Measurements from ENCODE around the gene GDAP1L1.

GDAP1L1 gene

DNA sequence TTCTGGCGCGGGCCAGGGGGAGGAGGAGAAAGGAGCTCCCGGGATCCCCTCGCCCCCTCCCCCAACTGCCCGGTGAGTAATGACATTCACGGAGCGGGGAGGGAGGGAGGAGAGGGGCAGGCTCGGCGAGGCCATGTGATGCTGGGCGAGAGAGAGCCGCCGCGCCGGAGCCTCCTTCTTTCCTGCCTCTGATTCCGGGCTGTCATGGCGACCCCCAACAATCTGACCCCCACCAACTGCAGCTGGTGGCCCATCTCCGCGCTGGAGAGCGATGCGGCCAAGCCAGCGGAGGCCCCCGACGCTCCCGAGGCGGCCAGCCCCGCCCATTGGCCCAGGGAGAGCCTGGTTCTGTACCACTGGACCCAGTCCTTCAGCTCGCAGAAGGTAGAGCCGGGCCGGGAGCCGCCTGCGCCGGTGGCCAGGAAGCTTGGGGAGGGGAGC lies at the start of gene GDAP1L1:
TSS of gene GDAP1L1 (plus strand) at position 178 of the 441 bp plus-strand sequence. CDS start at position 205, 27 bp downstream.
- no peak for DNase-seq

DNA sequence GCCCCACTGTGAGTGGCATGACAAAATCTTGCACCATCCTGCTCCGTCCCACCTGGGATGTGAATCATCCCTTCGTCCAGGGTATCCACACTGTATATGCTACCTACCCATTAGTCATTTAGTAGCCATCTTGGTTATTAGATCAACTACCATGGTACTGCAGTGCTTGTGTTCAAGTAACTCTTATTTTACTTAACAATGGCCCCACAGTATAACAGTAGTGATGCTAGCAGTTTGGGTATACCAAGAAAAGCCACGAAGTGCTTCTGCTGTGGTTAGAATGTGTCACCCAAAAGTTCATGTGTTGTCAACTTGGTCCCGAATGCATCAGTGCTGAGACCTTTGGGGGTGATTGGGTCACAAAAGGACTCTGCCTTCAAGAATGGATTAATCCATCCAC lies 48.2 kb upstream of the GDAP1L1 start:
- no peak for DNase-seq

DNA sequence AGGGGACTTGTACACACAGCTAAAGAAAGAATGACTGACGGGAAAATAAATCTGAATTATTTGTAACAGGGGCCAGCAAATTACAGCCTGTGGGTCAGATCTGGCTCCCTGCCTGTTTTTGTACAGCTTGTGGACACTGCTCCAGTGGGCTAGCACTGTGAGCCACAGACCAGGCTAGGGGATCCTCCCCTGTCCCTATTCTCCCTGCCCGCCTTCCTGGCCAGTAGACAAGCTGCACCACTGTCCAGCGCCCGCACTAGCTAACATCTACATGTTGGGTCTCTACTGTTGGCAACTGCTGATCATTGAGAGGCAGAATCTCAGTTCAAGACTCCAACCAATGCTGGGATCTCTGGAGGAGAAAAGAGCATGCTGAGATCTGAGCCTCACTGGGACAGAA lies 47.2 kb upstream of the GDAP1L1 start:
- no peak for DNase-seq

DNA sequence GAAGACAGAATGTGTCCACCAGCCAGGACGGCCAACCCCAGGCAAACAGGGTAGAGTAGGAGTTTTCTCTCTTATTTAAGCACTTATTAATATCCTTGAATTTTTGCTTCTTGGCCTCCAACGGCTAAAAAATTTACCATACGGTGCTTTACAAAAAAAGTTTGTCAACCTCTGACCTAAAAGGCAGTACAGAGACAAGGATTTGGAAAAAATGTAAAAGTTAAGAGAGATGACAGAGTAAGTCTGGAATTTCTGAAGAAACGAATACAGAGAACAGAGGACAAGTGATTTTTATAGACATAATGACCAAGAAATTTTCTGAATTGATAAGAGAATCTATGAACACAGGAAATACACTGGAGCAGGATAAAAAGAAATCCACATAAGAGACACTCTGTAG lies 46.7 kb upstream of the GDAP1L1 start:
- DNase-seq = no peak

DNA sequence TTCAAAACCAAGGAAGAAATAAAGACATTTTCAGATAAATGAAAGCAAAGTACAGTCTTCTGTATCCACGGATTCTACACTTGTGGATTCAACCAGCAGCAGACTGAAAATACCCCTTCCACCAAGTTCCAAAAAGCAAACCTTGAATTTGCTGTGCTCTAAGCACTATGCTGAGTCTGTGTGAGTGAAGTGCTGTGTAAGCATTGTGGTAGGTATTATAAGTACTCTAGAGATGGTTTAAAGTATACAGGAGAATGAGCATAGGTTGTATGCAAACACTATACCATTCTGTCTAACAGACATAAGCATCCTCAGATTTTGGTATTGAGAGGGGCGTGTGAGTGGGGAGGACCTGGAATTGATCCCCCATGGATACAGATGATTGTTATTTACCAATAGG lies 46.1 kb upstream of the GDAP1L1 start:
- DNase-seq = no peak

DNA sequence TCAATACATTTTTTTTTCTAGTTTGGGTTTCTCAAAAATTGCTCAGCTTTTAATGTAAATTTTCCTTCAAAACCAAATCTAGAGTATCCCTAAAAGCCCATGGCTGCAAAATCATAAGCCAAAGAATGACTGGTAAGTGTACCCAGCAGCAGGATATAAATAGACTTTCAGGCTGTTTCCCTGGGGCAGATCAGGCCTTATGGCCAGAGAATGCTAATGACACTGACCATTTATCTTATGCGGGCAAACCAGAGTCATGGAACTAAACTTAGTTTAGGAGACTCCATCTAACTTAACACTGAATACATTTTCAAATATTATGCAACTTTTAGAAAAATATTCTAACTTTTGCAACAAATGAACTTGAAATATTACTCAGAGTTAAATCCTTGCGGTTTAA lies 43.9 kb upstream of the GDAP1L1 start:
- DNase-seq = no peak

DNA sequence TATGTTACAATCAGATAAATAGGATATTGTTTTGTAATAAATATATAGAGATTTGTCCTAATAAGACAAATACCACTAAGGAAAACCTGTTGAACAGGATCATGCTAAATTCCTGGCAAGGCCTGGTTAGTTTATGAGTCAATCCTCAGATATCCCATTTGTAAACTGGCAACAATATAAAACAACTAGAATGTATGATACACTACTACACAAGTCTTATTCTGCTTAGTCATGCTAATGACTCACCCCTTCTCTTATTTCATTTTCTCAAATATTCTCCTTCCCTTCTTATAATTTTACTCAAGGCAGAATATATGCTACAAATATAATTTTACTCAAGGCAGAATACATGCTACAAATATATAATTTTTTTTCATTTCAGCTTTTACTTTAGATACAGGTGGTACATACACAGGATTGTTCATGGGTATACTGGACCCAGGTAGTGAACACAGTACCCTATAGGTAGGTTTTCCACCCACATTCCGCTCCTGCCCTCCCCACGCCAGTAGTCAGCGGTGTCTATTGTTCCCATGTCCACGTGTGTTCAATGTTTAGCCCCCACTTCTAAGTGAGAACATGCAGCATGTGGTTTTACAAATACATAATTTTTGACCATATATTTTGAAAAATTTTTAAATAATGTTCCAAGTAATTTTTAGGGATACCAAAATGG lies 42.8 kb upstream of the GDAP1L1 start:
- peak; percentile 53 for DNase-seq

DNA sequence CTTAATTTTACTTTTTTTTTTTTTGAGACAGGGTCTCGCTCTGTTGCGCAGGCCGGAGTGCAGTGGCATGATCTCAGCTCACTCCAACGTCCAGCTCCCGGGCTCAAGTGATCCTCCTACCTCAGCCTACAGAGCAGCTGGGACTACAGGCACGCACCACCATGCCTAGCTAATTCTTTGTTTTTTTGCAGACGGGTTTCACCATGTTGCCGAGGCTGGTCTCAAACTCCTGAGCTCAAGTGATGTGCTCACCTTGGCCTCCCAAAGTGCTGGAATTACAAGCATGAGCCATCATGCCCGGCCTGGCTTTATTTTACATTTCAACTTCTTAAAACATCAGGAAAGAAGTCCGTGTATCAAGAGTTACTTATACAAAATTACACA lies 42.3 kb upstream of the GDAP1L1 start:
- no peak for DNase-seq

DNA sequence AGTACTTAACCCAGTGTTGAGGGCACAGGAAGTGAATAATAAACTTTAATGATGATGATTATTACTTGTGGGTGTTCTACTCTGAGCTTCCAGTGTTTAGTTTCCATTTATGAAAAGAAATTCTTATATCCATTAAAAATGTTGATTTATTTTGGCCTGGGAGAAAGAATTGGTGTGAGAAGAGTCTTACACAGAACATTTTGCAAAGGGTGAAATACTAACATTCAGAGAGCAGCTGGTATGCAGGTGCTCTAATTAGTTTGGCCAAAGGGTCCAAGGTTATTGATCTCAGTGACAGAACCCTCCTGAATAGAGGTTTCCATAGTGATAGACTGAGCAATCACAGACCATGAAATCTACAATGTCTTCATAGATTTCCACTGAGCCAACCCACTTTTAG lies 41.0 kb upstream of the GDAP1L1 start:
- DNase-seq = no peak

DNA sequence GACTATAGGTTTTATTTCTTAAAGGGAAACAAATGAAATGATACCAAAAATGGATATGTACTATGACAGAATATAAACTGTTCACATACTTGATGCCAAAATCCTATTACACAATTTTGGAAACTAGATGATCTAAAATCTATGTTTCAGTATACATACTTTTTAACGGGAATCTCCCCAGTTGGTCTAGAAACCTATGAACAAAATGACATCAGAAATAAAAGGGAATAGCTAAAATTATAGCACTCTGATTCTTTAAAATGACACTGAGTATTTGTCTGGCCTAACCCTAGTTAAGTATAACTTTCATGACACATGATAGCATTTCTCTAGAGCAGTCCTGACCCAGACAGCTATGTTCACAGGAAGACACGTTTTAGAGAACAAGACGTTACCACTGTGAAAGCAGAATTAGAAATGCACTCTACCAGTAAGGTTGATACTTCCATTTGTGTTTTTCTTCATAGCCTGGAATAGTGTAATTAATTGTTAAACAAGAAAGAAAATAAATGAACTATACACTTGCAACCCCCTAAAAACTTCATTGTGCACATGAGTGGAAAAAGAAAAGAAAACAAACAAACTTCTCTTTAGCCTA lies 39.9 kb upstream of the GDAP1L1 start:
- no peak for DNase-seq

DNA sequence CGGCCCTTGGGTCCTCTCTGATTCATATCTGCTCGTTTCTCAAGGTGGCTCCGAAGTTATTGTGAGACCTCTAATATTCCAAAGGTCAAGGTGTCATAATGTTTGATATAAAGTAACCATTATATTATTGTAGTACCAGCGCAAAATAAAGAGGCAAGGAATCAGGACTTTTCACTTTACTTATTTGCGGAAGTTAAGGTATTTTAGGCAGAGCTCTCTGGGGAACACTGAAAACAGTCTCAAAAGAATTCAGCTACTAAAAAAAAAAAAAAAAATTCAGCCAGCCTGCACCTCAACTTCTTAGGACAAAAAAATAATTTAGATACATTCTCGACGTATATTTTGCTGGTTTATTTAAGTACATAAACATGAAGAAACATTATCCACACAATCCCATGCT lies 38.9 kb upstream of the GDAP1L1 start:
- no peak for DNase-seq

DNA sequence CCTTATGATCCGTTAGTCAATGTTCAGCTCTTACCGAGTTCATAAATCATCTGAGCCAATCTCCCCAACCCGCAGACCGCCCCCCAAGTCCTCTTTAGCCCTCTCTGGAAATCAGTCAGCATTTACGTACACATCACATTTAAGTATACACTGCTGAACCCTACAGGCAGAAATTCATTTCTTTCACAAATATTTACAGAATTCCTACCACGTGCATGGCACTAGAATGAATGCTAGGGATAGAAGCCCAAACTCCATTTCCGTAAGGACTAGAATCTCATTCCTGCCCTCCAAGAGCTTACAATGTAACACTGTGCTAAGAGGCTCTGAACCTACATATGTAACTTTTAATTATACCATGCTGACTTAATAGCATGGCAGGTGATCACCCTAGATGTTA lies 38.3 kb upstream of the GDAP1L1 start:
- no peak for DNase-seq

DNA sequence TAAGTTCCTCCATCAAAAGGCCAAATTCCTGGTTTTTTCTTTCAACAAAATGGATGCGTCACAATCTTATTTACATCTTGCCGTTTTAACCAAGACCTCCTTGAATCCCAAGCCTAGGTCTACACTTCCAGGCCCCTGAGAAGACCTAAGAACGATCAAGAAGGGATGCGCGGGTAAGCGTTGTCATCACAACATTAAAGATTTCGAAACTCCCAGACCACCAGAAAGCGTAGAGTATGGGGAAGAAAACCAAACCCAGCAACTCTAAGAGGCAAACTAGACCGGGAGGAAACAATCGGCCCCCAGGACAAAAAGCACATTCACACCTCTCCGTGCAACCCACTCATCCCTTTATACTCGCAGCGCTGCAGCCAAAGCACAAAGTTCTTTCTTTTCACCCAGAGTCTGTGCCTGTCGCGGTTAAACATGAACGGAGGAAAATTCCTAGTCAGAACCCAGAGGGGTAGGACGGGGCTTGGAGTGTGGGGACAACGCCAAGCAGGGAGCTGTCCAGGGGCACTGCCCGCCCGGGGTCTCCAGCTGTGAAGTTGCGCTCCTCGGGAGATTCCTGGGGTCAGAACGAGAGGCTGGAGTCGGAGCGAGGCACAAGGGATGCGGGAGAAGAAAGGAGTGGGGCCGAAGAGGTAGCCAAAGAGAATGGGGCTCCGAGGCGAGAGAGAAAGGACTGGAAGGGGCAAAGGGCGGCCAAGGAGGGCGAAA lies 37.3 kb upstream of the GDAP1L1 start:
- no peak for DNase-seq

DNA sequence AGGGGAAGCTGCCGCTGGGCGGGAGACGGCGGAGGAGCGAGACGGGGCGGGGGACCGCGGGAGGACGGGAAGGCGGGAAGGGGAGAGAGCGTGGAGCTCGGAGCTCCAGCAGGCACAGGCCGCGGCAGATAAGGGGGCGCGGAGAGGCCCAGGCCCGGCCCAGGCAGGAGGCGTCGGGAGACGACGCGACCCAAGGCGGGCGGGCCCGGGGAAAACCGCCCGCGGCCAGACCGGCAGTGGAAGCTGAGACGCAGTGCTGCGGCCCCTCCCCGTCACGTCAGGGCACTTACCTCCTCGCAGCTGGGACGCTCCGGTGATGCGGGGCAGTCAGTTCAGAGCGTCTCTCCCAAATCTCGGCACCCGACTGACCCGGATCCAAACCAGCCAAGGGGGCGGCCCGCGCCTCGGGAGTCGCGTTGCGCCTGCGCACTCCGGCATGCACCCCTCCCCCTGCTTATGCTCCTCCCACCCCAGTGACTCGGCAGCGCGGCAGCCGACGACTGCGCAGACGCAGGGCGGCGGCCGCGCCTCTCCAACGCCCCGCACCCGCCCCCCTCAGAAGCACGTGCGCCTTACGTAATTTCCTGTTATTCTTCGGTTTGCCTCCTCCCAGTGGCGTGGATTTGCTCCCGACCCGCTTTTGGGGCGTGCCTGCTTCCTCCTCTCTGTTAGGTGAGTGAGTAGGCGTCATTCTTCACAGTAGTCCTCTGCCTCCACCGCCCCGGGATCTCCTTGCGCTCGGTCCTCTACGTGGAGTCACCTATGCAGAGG lies 36.5 kb upstream of the GDAP1L1 start, which contains the start of gene OSER1:
TSS of gene OSER1 (minus strand) at position 366 of the 771 bp plus-strand sequence. CDS start 3,814 bp downstream, outside the sequence.
- DNase-seq = peak; percentile 97

DNA sequence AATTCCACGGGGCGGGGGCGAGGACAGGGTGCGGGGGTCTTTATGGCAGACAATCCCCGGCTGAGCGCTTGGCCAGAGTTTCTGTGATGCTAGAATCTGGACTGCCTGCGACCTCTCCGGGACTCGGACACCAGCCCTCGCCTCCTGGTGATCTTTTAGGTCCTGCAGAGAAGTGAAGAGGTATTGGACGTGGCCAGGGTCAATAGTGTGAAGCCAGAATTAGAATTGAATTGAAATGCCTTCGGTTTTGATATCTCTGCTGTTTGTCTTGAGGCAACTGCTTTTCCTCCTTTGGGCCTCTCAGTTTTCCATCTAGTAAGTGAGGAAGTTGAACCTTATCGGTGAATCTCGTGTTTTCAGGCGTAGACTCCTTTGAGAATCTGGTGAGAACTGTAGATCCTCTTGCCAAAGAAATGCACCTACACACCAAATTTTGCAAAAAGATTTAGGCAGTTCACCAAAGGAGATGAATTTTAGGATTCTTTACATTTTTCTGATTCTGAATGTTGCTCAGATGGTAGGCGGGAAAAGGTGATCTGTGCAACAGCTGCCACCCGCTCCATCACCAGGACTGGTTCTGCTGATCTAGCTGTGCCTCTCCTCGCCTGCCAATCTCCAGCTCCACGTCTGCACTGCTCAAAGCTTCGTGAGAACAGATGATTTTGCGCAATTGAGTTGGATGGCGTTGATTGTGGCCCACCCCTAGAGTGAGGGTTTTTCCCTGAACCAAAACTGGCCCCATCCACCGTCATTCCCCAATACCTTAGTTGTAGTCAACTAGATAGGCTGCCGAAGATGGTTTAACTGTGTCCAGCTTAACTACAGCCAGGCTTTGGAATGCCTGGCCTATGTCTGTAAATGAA lies 35.7 kb upstream of the GDAP1L1 start:
- DNase-seq = peak; percentile 33

DNA sequence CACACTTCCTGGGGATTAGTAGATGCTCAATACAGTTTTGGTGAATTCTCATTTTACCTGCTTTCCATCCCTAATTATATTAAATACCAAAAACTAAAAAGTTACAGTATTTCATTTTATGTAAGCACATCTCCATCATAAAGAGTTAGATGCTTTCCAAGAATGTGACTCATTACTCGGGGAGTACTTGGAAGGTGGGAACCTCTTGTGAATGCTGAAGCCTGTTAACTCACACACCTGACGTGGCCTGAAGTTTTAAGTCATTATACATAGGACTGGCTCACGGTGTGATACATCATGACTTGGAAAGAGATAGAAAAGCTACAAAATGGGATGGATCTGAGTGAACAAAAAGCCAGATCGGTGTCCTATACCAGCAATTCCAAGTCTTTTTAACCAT lies 34.3 kb upstream of the GDAP1L1 start:
- DNase-seq = no peak

DNA sequence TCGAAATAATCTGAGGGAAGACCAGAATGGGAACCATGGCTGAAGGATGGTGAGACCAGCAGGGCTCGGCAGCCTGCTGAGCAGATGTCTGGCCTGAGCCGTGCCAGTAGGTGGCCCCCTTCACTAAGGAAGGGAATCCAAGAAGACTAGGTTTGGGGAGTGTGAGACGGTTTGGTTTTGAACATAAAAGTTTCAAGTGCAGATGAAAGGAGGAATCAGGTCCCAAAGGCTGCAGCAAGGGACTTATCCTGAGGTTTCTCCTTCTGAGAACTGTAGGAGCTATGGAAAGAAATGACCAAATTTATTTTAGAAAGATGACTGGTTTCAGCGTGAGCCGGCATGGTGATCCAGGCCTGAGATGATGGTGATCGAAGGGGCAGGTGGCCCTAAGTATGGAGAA lies 32.0 kb upstream of the GDAP1L1 start:
- DNase-seq = peak; percentile 84

DNA sequence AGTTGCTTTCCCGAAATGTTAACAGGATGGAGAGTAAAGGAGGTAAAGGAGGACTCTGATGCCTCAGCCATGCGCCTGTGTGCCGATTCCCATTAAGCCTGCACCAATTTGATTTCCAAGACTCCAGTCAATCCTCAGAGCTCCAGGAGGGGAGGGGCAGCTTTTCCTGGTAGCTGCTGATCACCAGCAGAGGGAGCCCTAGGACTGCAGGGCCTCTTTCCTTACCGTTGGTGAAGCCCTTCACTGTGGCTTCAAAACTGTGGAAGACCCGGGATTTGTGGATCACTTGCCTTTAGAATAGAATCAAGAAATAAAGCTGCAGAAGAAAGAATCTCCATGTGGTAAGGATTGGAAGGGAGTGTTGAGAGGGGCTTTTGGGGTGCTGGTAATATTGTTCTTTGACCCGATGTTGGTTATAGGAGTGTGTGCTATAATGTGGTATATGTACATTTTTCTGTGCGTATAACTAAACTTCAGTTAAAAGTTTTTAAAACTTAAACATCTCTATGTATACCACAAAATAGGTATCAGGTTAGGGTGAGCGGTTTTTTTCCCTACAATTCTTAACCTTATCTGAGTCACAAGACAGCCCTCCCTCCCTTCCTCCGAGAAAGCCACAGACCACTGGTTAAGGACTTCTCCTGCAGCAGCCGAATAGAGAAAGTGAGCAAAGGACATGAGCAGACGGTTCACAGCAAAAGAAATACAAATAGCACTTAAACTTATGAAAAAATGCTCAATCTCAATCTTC lies 29.6 kb upstream of the GDAP1L1 start:
- DNase-seq = peak; percentile 84

DNA sequence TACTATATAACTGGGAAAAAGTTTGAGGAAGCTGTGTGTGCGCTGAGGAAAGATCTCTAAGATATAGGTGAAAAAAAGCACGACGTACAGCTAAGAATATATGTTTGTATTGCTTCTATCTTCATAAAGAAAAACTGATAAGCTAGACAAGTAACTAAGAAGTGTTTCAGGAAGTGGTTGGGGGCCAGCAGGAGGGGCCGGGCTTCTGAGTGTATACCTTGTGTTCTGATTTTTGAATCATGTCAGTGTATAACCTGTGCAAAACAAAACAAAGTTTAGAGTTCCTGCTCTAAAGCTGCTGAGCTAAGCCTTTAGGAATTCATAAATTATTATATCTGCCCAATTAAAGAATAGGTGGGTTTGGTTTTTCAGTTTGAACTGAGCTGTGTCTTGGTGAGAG lies 28.7 kb upstream of the GDAP1L1 start:
- DNase-seq = no peak

DNA sequence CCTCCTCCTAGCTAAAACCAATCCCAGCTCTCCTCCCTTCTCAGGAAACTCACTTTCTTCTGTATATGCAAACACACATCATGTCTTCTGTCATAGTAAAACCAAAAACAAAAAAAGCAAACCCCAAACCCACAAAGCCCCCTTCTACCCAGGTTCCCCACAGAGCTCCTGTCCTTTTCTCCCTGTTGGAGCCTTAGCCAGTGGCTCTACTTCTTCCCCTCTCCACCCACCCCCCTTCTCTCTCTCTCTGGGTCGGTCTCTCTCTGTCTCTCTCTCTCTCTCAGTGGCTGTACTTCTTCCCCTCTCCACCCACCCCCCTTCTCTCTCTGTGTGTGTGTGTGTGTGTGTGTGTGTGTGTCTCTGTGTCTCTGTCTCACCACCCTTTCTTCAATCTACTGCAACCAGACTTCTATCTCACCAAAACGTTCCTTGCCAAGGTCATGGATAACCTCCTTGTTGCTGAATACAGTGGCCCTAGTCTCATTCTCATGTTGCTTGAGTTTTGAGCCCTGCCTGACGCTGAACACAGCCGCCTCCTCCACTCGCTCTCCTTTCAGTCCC lies 27.9 kb upstream of the GDAP1L1 start:
- peak; percentile 81 for DNase-seq

DNA sequence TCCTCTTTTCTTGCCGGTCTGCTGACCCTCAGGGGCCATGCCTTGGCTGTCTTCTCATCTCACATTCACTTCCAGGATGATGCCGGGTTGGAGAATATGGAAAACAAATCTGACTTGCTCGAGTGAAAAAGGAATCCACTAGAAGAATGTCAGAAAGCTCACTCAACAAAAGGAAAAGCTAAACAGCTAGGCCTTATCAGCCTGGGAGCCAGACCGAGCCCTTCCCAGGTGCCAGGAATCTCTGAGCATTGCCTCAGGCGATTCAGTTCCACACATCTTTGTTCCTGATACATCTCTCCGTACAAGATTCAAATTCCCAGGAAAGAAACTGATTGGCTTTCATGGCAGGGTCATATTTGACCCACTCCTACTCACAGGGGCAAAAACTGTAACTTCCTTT lies 27.3 kb upstream of the GDAP1L1 start:
- DNase-seq = no peak
